ENCODE data around the gene SNX32.
A peak's percentile ranks its signal among the peaks of the same experiment; 100 is the strongest.

Gene SNX32

DNA sequence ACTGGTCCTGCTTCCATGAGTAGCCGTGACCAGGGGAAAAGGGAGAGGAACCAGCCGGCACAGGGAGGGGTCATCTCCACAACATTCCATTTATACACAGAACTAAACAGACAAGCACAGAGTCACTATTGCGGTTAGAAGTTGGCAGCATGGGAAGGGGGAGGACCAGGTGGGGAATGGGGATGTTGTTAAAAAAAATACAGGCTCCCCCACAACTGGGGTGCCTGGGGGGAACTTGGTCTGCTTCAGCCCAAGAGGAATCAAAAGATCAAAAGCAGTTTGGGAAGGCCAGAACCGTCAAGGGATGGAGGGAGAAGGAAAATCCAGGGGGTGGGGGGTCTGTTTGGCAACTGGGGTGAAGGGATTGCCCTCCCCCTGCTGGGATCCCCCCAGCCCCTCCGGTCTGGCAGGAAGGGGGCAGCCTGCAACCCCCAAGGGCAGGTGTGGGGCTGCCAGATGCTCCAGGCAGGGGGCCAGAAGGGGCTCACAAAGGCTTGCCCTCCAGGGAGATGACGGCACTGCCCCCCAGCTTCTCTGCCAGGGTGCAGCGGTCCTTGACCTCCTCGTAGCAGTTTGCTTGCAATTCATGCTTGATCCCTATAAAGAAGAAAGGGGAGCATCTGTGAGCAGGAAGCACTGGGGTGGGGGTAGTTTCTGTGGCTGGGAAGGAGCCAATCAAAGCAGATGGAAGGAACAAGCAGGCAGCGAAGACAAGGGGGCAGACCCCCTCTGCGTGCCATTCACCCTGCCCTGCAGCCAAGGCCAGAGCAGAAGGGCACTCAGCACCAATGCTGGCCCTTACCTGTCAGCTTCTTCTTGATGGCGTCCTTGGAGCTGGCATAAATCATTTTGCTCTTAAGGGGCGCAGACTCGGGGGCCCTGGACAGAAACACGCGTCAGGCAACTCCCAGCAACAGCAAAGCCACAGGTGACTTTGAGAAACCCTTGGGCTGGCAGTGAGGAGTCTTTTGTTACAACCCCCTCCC is 21.4 kb downstream of the SNX32 start:
- DNase-seq (ENCODE audit: insufficient read length, low spot score): no peak
- no peak for FAIRE-seq

DNA sequence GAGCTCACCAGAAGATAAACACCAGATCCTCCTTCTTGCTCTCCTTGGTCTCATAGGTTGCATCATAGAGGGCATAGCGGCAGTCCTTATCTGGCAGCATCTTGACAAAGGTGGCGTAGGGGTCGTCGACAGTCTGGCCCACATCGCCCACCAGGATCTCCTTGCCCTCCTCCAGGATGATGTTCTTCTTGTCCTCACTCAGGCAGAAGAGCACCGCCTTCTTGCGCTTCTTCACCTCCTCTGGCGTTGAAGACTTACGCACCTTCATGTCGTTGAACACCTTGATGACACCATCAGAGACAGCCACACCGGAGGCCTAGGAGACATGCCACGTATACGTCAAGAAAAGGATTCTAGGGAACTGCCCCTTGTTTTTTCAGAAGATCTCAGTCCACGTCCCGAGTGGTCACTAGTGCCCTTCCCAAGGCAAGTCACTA is 22.2 kb downstream of the SNX32 start:
- no peak for FAIRE-seq
- DNase-seq (ENCODE audit: insufficient read length, low spot score): no peak

DNA sequence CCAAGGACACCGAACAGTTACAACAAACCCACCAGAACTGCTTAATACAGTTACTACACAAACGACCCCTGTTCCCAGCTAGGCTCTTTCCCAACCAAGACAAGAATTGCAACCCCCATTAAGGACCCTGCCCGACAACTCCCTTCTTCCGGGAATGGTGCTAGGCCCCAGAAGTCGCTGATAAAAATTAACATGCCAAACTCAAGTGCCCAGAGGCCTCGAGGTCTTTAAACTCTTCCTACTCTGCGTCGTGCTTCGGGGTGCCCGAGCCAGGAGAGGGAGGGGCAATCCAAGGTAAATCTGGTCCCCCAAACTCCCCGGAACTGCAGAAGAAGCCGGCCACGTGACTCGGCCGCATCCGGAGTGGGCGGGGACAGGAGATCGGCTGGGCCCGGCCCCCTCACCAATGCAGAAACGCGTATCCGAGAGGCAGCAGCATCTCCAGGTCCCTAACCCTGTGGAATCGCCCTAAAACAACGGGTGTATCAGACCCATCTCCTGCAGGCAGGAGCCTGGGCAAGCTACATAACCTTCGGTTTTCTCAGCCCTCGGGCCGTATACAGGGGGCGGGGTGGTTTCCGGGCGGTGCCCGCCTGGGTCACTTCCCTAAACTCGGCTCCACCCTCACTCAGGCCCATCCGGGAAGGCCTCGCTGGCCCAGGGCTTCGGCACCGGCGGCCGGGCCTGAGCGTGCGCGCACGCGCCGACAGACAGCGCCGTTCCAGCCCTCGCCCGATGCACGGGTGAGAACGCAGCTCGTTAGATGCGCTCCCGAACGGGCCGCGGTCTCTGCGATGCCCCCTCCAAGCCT is 23.1 kb downstream of the SNX32 start:
- DNase-seq (ENCODE audit: insufficient read length, low spot score): peak; percentile 75
- FAIRE-seq: peak; percentile 53

DNA sequence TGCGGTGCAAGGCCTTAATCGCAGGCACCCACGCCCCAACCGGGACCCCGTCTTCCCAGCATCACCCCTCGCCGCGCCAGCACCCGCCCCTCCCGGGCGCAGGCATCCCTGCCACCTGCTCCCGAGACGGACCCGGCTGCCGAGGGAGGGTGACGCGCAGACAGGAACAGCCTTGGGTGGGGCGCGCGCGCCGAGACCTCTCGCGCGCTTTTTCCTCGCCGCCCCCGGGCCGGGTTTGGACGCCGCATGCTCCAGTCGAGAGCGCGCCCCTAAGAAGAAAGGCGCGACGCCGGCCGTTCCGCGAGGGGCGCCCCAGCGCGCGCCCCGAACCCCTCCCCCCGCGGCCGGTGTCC is 23.7 kb downstream of the SNX32 start:
- FAIRE-seq (no peak), DNase-seq (ENCODE audit: insufficient read length, low spot score) (no peak)

DNA sequence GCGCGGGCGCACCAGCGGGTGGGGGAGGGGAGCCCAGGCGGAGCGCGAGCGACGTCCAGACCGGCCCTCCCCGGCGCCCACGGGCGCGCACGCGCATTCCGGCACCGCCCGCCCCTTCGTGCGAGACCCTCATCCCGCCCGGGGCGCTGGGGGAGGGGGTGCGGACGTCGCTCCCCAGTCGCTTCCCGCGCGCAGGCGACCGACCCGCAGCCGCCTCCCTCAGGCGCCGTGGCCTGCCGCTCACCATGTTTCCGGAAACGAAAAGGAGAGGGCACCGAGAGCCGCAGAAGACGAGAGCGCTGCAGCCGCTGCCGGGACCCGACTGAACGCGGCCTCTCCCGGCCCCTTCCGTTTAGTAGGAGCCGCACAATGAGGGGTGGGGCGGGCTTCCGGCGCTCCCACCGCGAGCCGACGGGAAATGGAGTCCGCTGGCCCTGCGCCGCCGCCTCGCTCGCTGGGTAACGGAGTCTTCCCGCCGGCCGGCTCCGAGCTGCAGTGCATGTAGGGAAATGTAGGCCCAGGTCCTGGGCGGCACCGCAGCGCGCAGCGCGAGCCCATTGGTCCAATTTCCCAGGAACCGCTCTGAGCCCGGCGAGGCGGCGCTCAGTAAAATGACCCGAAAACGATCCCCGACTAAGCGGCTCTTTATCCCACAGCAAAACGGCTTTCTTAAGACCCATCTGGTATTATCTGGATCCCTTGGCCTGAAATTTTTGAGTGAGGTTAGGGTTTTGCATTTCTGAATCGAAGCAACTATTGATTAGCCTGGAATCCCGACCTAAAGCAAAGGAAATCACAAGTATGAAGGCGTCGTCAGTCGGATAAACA is 24.3 kb downstream of the SNX32 start, which contains the start of gene CFL1:
Gene CFL1, minus strand, starts transcription at position 328 of the 828 bp plus-strand sequence. Its CDS starts 81 bp downstream, at position 247.
- DNase-seq (ENCODE audit: insufficient read length, low spot score): peak; percentile 77
- peak; percentile 91 for FAIRE-seq

DNA sequence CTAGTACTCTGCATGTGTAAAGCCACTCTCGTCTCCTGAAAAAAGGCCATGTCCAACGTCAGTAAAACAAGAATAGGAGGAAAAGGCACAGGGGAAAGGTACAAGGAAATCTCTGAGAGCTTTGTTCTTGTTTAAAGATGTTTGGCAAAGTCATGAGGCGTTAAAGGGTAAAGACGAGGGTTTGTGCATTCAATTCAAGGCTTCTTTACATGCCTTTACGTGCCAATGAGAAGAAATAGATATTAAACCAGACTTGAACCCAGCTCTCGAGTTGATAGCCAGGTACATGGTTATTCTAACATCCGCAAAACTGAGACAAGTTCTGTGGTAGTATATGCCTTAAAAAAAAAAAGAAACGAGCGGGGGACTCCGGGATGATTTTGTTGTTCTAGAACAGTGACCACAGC is 24.9 kb downstream of the SNX32 start:
- FAIRE-seq (no peak), DNase-seq (ENCODE audit: insufficient read length, low spot score) (no peak)

DNA sequence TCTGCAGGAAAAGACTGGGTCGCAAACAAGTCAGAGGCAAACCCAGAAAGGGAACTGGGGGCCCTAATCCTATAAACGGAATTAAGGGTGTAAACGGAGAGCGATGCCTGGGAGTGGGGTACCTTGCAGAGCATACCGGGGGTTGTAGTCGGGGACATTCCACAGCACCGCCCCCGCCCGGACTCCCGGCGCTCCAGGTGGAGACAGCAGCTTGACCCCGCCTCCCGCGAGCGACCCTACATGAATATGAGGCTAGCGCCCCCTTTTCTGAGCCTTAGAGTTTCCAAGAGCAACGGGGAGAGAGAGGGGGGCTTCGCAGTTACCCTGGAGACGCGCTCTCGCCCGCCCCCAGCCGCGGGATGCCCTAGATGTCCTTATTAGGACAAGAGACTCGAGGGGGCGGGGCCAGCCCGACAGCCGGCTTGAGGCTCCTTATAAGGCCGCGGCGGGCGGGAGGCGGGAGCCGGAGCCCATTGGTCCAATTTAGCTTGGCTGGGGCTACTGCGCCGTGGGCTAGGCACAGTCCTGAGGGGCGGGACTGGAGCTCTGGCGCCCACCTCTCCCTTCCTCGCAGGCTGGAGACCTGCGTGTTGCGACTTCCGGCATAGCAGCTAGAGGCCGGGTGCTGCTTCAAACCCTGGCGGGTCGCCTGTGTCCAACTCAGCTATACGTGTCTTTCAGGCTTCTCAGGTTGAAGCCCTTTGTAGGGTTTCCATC is 25.5 kb downstream of the SNX32 start:
- peak; percentile 94 for FAIRE-seq
- peak; percentile 82 for DNase-seq (ENCODE audit: insufficient read length, low spot score)

DNA sequence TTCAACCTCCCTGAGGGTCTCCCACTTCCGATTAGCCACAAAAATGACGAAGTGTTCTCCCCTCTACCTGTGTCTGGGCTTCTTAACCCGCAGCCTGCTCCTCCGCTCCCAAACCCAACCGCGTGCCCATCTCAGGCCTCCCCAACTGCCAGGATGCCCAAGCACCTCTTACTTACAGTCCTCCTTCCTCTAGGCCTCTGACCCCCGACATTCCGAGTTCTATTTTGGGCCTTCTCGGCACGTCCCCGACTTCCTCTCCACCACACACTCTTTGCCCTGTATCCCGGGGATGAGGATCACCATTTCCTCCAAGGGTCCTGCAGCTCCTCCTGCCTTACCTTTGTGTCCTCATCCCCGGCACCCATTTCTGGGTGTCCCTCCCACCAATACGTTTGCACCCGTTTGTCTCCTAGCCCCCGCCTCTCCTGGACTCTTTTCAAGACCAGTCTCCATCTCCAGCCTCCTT is 26.1 kb downstream of the SNX32 start:
- DNase-seq (ENCODE audit: insufficient read length, low spot score) (no peak), FAIRE-seq (no peak)

DNA sequence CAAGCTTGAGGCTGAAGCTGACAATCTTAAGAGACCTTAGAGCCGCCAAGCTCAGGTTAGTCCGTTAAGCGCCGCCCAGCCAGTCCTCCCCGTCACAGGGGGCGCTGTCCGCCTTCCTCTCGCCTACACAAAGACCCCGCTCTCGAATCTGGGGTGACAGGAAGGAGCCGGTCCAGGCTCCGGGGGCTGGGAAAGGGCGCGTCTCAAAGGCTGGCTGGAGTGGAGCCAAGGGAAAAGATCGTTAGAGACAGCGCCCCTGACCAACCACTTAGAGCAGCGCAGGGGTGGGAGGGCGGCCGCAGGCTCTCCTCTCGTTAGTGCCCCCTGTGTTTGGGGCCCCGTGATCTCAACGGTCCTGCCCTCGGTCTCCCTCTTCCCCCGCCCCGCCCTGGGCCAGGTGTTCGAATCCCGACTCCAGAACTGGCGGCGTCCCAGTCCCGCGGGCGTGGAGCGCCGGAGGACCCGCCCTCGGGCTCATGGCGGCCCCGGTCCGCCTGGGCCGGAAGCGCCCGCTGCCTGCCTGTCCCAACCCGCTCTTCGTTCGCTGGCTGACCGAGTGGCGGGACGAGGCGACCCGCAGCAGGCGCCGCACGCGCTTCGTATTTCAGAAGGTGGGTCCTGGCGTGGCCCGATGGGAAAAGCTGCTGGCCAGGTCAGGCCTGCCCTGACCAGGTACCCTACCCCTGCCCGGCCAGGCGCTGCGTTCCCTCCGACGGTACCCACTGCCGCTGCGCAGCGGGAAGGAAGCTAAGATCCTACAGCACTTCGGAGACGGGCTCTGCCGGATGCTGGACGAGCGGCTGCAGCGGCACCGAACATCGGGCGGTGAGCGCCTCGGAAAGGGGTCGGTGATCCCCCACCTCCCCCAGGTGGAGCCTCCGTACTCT is 26.8 kb downstream of the SNX32 start, which contains the start of gene MUS81:
Gene MUS81, plus strand, starts transcription at position 156 of the 887 bp plus-strand sequence. Its CDS starts 321 bp downstream, at position 477.
- FAIRE-seq (peak; percentile 92), DNase-seq (ENCODE audit: insufficient read length, low spot score) (peak; percentile 91)

DNA sequence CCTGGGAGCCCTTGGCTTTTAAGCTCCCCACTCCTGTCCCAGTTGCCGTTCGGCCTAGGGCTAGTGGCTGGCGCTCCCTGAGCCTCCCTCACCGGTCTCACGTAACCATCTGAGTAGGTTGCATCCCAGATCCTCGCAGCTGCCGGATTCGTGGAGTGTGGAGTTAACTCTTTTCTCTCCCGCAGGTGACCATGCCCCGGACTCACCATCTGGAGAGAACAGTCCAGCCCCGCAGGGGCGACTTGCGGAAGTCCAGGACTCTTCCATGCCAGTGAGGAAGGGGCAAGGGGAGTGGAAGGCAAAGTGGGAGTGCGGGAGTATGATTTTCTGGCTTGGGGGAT is 27.4 kb downstream of the SNX32 start:
- no peak for FAIRE-seq
- no peak for DNase-seq (ENCODE audit: insufficient read length, low spot score)

DNA sequence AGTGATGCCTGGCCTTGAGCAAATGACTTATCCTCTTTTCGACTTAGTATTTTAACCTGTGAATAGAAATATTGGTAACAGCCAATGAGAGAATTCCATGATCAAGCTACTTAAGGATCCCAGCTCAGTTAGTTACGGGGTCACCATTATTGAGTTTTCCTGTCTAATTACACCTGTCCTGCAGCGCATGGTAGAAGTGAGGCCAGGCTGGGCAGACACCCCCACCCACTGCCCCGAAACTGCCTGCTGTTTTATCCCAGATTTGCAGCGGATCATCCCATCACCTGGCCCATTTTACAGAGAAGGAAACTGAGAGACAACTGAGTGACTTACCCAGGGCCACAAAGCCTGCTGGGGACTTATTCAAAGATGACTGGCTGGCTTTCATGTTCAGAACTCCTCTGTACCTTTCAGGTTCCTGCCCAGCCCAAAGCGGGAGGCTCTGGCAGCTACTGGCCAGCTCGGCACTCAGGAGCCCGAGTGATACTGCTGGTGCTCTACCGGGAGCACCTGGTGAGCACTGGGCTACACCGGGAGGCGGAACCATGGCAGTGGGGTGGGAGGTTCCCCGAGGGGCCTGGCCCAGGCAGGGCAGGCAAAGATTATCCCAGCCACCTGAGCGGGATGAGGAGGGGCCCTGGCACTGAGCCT is 27.9 kb downstream of the SNX32 start:
- DNase-seq (ENCODE audit: insufficient read length, low spot score): no peak
- no peak for FAIRE-seq

DNA sequence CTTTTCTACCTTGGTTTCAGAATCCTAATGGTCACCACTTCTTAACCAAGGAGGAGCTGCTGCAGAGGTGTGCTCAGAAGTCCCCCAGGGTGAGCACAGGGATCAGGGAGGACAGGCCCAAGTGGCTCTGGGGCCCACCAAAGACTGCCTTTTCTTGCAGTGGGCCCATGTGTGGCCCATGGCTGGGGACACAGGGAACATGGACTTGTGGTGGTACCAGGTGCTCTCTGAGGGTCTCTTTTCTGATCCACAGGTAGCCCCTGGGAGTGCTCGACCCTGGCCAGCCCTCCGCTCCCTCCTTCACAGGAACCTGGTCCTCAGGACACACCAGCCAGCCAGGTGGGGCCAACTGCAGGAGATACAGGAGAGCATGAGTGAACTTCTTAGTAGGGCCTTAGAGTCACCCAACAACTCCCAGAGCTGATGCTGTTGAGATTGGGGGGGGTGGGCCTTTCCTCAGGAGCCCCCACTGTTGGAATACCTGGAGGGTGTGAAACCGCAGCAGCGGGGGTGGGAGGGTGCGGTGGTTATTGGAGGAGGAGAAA is 28.5 kb downstream of the SNX32 start:
- no peak for DNase-seq (ENCODE audit: insufficient read length, low spot score)
- FAIRE-seq: no peak

DNA sequence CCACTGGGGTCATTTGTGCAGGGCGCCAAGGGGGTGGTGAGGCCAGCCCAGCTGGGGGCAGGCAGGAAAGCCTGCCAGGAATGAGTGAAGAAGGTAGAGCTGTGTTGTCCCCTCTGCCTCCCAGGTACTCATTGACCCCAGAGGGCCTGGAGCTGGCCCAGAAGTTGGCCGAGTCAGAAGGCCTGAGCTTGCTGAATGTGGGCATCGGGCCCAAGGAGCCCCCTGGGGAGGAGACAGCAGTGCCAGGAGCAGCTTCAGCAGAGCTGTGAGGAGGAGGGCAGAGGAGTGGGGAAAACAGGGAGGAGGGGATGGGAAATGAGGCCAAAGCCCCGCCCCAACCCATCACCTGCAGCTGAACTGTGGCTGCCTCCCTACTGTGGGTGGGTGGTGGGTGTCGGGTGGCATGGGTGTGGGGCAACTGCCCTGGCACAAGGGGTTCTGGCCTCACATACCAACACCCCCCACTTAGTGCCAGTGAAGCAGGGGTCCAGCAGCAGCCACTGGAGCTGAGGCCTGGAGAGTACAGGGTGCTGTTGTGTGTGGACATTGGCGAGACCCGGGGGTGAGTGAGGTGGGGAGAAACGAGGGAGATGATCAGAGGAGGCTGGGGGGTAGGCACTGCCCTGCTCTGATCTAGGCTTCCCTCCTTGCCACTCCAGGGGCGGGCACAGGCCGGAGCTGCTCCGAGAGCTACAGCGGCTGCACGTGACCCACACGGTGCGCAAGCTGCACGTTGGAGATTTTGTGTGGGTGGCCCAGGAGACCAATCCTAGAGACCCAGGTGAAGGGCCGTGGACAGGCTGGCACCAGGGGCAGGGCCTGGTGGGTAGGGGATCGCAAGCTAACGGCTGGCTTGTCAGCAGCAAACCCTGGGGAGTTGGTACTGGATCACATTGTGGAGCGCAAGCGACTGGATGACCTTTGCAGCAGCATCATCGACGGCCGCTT is 29.5 kb downstream of the SNX32 start:
- no peak for DNase-seq (ENCODE audit: insufficient read length, low spot score)
- FAIRE-seq: no peak

DNA sequence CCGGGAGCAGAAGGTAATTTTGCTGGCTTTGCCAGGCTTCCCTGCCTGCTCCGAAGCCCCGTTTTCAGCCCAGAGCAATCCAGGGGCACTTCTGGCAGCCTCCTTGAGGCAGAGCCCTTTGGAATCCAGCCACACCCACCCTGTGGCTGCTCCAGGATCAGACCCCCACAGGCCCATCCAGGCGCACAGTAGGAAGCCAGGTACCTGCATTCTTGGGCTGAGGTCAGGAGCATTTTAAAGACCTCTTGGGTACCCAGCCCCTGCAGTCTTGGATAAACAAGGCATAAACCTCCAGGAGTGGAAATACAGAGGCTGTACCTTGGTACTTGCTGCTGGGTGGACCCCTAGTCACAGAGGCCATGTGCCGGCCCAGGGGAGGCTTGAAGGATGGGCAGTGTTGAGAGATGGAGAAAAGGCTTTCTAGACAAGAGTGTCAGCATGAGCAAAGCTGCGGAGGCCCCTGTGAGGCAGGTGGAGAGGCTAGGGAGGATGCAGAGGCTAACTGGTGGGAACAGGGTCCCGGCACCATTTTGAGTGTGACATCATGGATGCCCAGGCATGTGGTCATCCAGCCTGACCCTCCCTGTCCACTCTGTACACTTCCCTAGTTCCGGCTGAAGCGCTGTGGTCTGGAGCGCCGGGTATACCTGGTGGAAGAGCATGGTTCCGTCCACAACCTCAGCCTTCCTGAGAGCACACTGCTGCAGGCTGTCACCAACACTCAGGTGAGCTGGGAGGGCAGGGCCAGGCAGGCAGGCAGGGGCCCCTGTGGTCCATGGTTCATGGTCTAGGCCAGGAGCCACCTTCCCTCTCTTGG is 30.3 kb downstream of the SNX32 start:
- no peak for FAIRE-seq

DNA sequence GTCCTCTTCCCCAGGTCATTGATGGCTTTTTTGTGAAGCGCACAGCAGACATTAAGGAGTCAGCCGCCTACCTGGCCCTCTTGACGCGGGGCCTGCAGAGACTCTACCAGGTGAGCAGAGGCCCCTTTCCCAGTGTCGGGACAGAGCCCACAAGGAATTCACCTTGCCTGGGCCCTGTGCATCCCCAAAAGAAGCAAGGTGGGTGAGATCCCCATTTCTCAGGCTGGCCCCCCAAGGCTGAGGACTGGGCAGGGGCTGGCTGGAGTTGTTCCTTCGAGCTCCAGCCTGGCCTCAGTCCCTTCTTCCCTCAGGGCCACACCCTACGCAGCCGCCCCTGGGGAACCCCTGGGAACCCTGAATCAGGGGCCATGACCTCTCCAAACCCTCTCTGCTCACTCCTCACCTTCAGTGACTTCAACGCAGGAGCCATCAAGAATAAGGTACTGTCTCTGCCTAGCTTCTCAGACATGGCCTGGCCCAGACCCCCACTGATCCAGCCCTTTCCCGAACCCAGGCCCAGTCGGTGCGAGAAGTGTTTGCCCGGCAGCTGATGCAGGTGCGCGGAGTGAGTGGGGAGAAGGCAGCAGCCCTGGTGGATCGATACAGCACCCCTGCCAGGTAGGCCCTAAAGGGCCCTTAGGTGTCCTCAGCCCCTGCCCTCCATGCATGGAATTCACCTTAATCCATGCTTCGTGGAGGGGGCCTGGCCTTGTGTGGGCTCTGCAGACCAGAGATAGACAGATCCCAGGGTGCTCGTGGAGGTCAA is 31.1 kb downstream of the SNX32 start:
- no peak for FAIRE-seq

More for the DNA sequence above, 30.3 kb downstream of the SNX32 start:
- no peak for DNase-seq (ENCODE audit: insufficient read length, low spot score)

More for the DNA sequence above, 31.1 kb downstream of the SNX32 start:
- no peak for DNase-seq (ENCODE audit: insufficient read length, low spot score)
